Gastrocnemius medialis (tissue), 4 donors: Measurements from ENCODE around the gene RNF113B.

Source experiments
- POLR2A ChIP-seq, 2 donors: fragments of 450-650 bp; IDR thresholded peaks; one replicate each; pipeline ENCODE4 v1.6.1; 2017; ENCODE audit warnings: antibody characterized with exemption in 2 of 2, mild to moderate bottlenecking in 2 of 2, moderate library complexity in 2 of 2
- TF ChIP-seq, protein P1 (sequence below), 5 experiments: fragments of 450-650 bp in 3 of 5; fragments of 200-600 bp in 2 of 5; sonication (generic) in 2 of 5; IDR thresholded peaks in 4 of 5; conservative IDR thresholded peaks in 1 of 5; 1 replicate in 4 of 5; 2 replicates in 1 of 5; pipeline ENCODE4 v1.5.1; 2016 to 2019; ENCODE audit warnings: antibody characterized with exemption in 5 of 5, mild to moderate bottlenecking in 3 of 5, moderate library complexity in 3 of 5

DNA sequence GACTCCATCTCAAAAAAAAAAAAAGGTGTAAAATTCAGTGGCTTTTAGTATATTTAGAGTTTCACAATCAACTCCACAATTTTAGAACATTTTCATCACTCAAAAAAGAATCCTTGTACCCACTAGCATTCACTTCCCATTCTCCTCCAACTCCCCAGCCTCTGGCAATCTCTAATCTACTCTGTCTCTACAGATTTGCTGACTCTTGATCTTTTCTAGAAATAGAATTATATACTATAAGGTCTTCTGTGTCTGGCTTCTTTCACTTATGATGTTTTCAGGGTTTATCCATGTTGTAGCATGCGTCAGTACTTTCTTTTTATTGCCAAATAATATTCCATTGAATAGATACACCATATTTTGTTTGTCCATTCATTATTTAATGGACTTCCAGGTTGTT is 42.2 kb downstream of the RNF113B start:
- TF ChIP-seq, protein P1, sequence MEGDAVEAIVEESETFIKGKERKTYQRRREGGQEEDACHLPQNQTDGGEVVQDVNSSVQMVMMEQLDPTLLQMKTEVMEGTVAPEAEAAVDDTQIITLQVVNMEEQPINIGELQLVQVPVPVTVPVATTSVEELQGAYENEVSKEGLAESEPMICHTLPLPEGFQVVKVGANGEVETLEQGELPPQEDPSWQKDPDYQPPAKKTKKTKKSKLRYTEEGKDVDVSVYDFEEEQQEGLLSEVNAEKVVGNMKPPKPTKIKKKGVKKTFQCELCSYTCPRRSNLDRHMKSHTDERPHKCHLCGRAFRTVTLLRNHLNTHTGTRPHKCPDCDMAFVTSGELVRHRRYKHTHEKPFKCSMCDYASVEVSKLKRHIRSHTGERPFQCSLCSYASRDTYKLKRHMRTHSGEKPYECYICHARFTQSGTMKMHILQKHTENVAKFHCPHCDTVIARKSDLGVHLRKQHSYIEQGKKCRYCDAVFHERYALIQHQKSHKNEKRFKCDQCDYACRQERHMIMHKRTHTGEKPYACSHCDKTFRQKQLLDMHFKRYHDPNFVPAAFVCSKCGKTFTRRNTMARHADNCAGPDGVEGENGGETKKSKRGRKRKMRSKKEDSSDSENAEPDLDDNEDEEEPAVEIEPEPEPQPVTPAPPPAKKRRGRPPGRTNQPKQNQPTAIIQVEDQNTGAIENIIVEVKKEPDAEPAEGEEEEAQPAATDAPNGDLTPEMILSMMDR (IDR thresholded peaks at IDR 0.05 in 4 of 5, conservative IDR thresholded peaks at IDR 0.05 in 1 of 5) = no peak
- no peak for TF ChIP-seq POLR2A (IDR thresholded peaks at IDR 0.05)
